H1 (cell line): ENCODE data around the gene ALPI.

Experiments
- CREB1 ChIP-seq: IDR thresholded peaks from 2 replicates; pipeline ENCODE4 v1.6.1; 2012; ENCODE audit warnings: inconsistent platforms
- EP300 ChIP-seq, 2 experiments: IDR thresholded peaks; 1 replicate in 1 of 2; 2 replicates in 1 of 2; pipeline ENCODE4 v1.6.1; 2011 to 2012; ENCODE audit warnings: low read depth in 2 of 2, low read length in 2 of 2, mild to moderate bottlenecking in 2 of 2, borderline replicate concordance in 1 of 2, inconsistent platforms in 1 of 2, moderate library complexity in 1 of 2
- KDM1A ChIP-seq: fragments of 200-600, 300-600 bp; sonication (generic); IDR thresholded peaks from 2 replicates; pipeline ENCODE4 v1.7.1; 2016; ENCODE audit warnings: mild to moderate bottlenecking, low read length, borderline replicate concordance
- PHF8 ChIP-seq: fragments of 200-600 bp; sonication (generic); conservative IDR thresholded peaks from 2 replicates; pipeline ENCODE4 v1.7.1; 2012; ENCODE audit warnings: low read depth, mild to moderate bottlenecking, inconsistent platforms, low read length, moderate library complexity
- TF ChIP-seq, protein P1 (sequence below), 3 experiments: IDR thresholded peaks; 1 replicate in 2 of 3; 2 replicates in 1 of 3; pipeline versions ENCODE4 v1.5.1 to v1.6.1; 2011; ENCODE audit warnings: low read length in 3 of 3, mild to moderate bottlenecking in 3 of 3, inconsistent platforms in 2 of 3, low read depth in 1 of 3, moderate library complexity in 1 of 3; ENCODE audit not compliant: insufficient read depth in 1 of 3; ENCODE audit errors: control extremely low read depth in 1 of 3

DNA sequence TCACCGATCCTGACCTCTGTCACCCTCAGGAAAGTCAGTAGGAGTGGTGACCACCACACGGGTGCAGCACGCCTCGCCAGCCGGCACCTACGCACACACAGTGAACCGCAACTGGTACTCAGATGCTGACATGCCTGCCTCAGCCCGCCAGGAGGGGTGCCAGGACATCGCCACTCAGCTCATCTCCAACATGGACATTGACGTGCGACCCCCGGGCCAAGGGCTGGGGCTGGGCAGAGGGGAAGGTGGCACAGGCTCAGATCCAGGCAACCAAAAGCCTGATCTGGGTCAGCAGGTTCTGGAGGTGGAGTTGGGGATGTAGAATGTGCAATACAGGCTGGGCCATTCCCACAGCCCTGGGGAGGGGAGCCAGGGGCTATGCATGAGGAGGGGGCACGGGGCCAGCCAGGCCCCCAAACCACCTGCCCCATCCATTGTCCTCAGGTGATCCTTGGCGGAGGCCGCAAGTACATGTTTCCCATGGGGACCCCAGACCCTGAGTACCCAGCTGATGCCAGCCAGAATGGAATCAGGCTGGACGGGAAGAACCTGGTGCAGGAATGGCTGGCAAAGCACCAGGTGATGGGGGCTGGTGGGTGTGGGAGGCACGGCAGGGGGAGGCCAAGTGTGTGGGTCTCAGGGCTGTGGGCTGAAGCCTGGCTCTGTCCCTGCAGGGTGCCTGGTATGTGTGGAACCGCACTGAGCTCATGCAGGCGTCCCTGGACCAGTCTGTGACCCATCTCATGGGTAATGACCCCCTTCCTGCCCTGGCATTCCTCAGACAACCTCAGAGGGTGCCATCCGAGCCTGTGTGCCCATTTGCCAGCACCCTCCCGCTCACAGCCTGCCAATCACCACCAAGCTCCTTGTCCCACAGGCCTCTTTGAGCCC is 1.4 kb downstream of the ALPI start:
- TF ChIP-seq CREB1 (no peak), PHF8 (no peak), KDM1A (no peak), EP300 (IDR thresholded peaks at IDR 0.05; ENCODE audit: borderline replicate concordance in 1 of 2, low read depth in 2 of 2, low read length in 2 of 2) (no peak)
- TF ChIP-seq, protein P1, sequence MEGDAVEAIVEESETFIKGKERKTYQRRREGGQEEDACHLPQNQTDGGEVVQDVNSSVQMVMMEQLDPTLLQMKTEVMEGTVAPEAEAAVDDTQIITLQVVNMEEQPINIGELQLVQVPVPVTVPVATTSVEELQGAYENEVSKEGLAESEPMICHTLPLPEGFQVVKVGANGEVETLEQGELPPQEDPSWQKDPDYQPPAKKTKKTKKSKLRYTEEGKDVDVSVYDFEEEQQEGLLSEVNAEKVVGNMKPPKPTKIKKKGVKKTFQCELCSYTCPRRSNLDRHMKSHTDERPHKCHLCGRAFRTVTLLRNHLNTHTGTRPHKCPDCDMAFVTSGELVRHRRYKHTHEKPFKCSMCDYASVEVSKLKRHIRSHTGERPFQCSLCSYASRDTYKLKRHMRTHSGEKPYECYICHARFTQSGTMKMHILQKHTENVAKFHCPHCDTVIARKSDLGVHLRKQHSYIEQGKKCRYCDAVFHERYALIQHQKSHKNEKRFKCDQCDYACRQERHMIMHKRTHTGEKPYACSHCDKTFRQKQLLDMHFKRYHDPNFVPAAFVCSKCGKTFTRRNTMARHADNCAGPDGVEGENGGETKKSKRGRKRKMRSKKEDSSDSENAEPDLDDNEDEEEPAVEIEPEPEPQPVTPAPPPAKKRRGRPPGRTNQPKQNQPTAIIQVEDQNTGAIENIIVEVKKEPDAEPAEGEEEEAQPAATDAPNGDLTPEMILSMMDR (IDR thresholded peaks at IDR 0.05; ENCODE audit: control extremely low read depth in 1 of 3, insufficient read depth in 1 of 3, low read depth in 1 of 3, low read length in 3 of 3): no peak
